ENCODE measurements around the gene AGPAT3.
A peak's percentile ranks its signal among the peaks of the same experiment; 100 is the strongest.

Gene AGPAT3

GRCh38 chr21:44000360-44000759 lies 135.3 kb downstream of the AGPAT3 start:
- DNase-seq: no peak
- Histone ChIP-seq H3K36me3 (replicated peaks) (no peaks in the 10 kb centered on the region), H3K4me3 (ENCODE audit: low read depth, low read length) (no peak overlapping the region), H3K27ac (no peak overlapping the region), H3K27me3 (replicated peaks) (no peaks in the 10 kb centered on the region)
- in situ Hi-C loops (cut with HindIII; ENCODE audit: low pct_ligation_motif_present, low sequenced_read_pairs): no loop called here
- TF ChIP-seq, protein P1, sequence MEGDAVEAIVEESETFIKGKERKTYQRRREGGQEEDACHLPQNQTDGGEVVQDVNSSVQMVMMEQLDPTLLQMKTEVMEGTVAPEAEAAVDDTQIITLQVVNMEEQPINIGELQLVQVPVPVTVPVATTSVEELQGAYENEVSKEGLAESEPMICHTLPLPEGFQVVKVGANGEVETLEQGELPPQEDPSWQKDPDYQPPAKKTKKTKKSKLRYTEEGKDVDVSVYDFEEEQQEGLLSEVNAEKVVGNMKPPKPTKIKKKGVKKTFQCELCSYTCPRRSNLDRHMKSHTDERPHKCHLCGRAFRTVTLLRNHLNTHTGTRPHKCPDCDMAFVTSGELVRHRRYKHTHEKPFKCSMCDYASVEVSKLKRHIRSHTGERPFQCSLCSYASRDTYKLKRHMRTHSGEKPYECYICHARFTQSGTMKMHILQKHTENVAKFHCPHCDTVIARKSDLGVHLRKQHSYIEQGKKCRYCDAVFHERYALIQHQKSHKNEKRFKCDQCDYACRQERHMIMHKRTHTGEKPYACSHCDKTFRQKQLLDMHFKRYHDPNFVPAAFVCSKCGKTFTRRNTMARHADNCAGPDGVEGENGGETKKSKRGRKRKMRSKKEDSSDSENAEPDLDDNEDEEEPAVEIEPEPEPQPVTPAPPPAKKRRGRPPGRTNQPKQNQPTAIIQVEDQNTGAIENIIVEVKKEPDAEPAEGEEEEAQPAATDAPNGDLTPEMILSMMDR (IDR thresholded peaks at IDR 0.05; ENCODE audit: low read depth, low read length, missing control alignments): no peak

DNA sequence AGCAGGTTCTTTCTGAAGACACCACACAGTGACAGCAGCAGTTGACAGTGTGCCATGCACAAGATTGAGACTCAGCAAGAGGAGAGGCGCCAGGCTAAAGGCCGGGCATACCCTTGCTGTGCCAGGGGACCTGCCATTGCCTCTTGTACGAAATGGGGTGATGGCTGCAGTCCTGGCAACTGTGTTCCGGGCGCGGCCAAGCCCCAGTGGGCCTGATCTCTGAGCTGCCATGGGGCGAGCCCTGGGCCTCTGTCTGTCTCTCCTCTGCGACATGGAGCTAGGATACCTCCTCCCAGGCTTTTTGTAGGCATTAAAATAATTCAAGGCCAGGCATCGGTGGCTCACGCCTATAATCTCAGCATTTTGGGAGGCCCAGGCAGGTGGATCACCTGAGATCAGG lies 137.5 kb downstream of the AGPAT3 start:
- in situ Hi-C loops (cut with HindIII; ENCODE audit: low pct_ligation_motif_present, low sequenced_read_pairs): no loop called here
- Histone ChIP-seq H3K27me3 (replicated peaks) (no peaks in the 10 kb centered on the region), H3K36me3 (replicated peaks) (no peaks in the 10 kb centered on the region), H3K27ac (no peak overlapping the region), H3K4me3 (ENCODE audit: low read depth, low read length) (no peak overlapping the region)
- no peak for DNase-seq
- TF ChIP-seq, protein P1 (IDR thresholded peaks at IDR 0.05; ENCODE audit: low read depth, low read length, missing control alignments): no peak

DNA sequence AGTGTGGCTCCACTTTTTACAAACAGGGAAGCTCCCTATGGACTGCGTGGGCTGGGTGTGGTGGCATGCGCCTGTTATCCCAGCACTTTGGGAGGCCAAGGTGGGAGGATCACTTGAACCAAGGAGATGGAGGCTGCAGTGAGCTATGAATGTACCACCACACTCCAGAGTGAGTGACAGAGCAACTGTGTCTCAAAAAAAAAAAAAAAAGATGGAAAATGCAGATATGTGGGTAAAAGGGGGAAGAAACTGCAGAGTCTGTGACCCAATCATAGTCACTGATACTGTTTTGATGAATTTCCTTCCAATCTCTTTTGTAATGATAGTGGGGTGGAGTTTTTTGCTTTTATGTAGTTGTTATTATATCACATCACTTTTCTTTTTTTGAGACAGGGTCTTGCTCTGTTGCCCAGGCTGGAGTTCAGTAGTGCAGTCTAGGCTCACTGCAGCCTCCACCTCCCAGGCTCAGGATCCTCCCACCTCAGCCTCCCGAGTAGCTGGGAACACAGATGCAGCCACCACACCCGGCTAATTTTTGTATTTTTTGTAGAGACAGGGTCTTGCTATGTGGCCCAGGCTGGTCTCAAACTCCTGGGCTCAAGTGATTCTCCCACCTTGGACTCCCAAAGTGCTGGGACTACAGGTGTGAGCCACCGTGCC lies 138.4 kb downstream of the AGPAT3 start:
- DNase-seq: no peak
- TF ChIP-seq, protein P1 (IDR thresholded peaks at IDR 0.05; ENCODE audit: low read depth, low read length, missing control alignments): no peak
- no peak overlapping the region for H3K27ac ChIP-seq
- in situ Hi-C loops (cut with HindIII; ENCODE audit: low pct_ligation_motif_present, low sequenced_read_pairs): no loop called here
- H3K27me3 ChIP-seq (replicated peaks): no peaks in the 10 kb centered on the region
- H3K4me3 ChIP-seq (ENCODE audit: low read depth, low read length): no peak overlapping the region
- no peaks in the 10 kb centered on the region for H3K36me3 ChIP-seq (replicated peaks)

GRCh38 chr21:44005071-44005470 lies 140.0 kb downstream of the AGPAT3 start:
- no peak overlapping the region for H3K4me3 ChIP-seq (ENCODE audit: low read depth, low read length)
- in situ Hi-C loops (cut with HindIII; ENCODE audit: low pct_ligation_motif_present, low sequenced_read_pairs): no loop called here
- H3K27me3 ChIP-seq (replicated peaks): no peaks in the 10 kb centered on the region
- TF ChIP-seq, protein P1 (IDR thresholded peaks at IDR 0.05; ENCODE audit: low read depth, low read length, missing control alignments): no peak
- no peaks in the 10 kb centered on the region for H3K36me3 ChIP-seq (replicated peaks)
- no peak overlapping the region for H3K27ac ChIP-seq
- DNase-seq: no peak

GRCh38 chr21:44005593-44005992 lies 140.6 kb downstream of the AGPAT3 start:
- peak overlapping the region; percentile 93 for H3K27ac ChIP-seq
- TF ChIP-seq, protein P1 (IDR thresholded peaks at IDR 0.05; ENCODE audit: low read depth, low read length, missing control alignments): no peak
- in situ Hi-C loops (cut with HindIII; ENCODE audit: low pct_ligation_motif_present, low sequenced_read_pairs): no loop called here

More at GRCh38 chr21:44005593-44005992, 140.6 kb downstream of the AGPAT3 start:
- no peak for DNase-seq
- Histone ChIP-seq H3K36me3 (replicated peaks) (no peaks in the 10 kb centered on the region), H3K4me3 (ENCODE audit: low read depth, low read length) (no peak overlapping the region), H3K27me3 (replicated peaks) (no peaks in the 10 kb centered on the region)
